ENCODE measurements around the gene ATRNL1.

DNA sequence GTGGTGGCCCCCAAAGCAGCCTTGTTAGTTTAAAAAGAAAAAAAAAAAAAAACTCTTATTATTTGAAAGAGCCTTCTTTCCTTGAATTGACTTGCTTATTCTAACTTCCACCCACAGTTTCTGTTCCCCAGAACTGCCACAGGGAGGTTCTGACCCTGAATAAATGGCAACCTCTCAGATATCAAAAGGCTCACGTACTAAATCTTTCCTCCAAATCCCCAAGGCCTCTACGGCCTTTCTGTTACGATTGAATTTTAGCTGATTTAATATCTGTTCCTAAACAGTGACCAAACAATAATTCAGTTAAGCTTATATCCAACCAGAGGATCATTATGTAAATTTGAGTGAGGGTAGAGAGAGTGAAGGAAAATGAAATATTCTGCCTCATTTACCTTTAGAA lies 697.1 kb downstream of the ATRNL1 start:
- TF ChIP-seq, protein P1, sequence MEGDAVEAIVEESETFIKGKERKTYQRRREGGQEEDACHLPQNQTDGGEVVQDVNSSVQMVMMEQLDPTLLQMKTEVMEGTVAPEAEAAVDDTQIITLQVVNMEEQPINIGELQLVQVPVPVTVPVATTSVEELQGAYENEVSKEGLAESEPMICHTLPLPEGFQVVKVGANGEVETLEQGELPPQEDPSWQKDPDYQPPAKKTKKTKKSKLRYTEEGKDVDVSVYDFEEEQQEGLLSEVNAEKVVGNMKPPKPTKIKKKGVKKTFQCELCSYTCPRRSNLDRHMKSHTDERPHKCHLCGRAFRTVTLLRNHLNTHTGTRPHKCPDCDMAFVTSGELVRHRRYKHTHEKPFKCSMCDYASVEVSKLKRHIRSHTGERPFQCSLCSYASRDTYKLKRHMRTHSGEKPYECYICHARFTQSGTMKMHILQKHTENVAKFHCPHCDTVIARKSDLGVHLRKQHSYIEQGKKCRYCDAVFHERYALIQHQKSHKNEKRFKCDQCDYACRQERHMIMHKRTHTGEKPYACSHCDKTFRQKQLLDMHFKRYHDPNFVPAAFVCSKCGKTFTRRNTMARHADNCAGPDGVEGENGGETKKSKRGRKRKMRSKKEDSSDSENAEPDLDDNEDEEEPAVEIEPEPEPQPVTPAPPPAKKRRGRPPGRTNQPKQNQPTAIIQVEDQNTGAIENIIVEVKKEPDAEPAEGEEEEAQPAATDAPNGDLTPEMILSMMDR (IDR thresholded peaks at IDR 0.05; ENCODE audit: poor library complexity) = no peak
- TF ChIP-seq EZH2 (IDR thresholded peaks at IDR 0.05; ENCODE audit: borderline replicate concordance) = no peak

Data from hepatocyte (in vitro differentiated cells).